Mesenchymal stem cell (in vitro differentiated cells and primary cell): Measurements from ENCODE around the gene VSTM2L.

Source experiments
- DNase-seq: peaks from one replicate; pipeline ENCODE4 v3.0.0-alpha.2; 2013
- H2AFZ ChIP-seq: one replicate; pipeline ENCODE4 v1.6.1; 2013; ENCODE audit warnings: low read depth, mild to moderate bottlenecking, control low read depth, inconsistent platforms, low read length, moderate library complexity
- H2AK5ac ChIP-seq: 2 replicates; pipeline ENCODE4 v1.6.1; 2013; ENCODE audit warnings: low read length, moderate library complexity, mild to moderate bottlenecking, inconsistent platforms; ENCODE audit not compliant: severe bottlenecking
- H2BK120ac ChIP-seq: one replicate; pipeline ENCODE4 v1.6.1; 2013; ENCODE audit warnings: low read depth, mild to moderate bottlenecking, inconsistent platforms, low read length, moderate library complexity
- H2BK12ac ChIP-seq, 2 experiments: one replicate each; pipeline ENCODE4 v1.6.1; 2013; ENCODE audit warnings: inconsistent platforms in 2 of 2, low read length in 2 of 2, mild to moderate bottlenecking in 2 of 2, moderate library complexity in 2 of 2, control low read depth in 1 of 2
- H2BK15ac ChIP-seq: one replicate; pipeline ENCODE4 v1.6.1; 2013; ENCODE audit warnings: mild to moderate bottlenecking, low read depth, inconsistent platforms; ENCODE audit not compliant: poor library complexity, severe bottlenecking
- H2BK5ac ChIP-seq: 2 replicates; pipeline ENCODE4 v1.6.1; 2013; ENCODE audit warnings: low read depth, mild to moderate bottlenecking, low read length, control low read depth, inconsistent platforms; ENCODE audit not compliant: poor library complexity, severe bottlenecking
- H3K14ac ChIP-seq, 2 experiments: one replicate each; pipeline ENCODE4 v1.6.1; 2013; ENCODE audit warnings: inconsistent platforms in 2 of 2, low read length in 2 of 2, control low read depth in 1 of 2, mild to moderate bottlenecking in 1 of 2, moderate library complexity in 1 of 2
- H3K18ac ChIP-seq, 2 experiments: one replicate each; pipeline ENCODE4 v1.6.1; 2013; ENCODE audit warnings: inconsistent platforms in 2 of 2, low read length in 2 of 2, control low read depth in 1 of 2, low read depth in 1 of 2, mild to moderate bottlenecking in 1 of 2
- H3K23ac ChIP-seq, 2 experiments: one replicate each; pipeline ENCODE4 v1.6.1; 2013; ENCODE audit warnings: inconsistent platforms in 2 of 2, low read length in 2 of 2, mild to moderate bottlenecking in 2 of 2, moderate library complexity in 2 of 2, control low read depth in 1 of 2
- H3K27ac ChIP-seq: 2 replicates; pipeline ENCODE4 v1.5.1; 2013; ENCODE audit warnings: mild to moderate bottlenecking, moderate library complexity, low read length, control low read depth, inconsistent platforms; ENCODE audit not compliant: poor library complexity, severe bottlenecking
- H3K27me3 ChIP-seq, 2 experiments: 2 replicates each; pipeline versions ENCODE4 v1.6.1 to v1.7.0; 2013; ENCODE audit warnings: low read length in 2 of 2, mild to moderate bottlenecking in 2 of 2, moderate library complexity in 2 of 2, control low read depth in 1 of 2, inconsistent platforms in 1 of 2; ENCODE audit not compliant: control insufficient read depth in 1 of 2, insufficient read depth in 1 of 2
- H3K36me3 ChIP-seq, 2 experiments: 2 replicates each; pipeline versions ENCODE4 v1.6.1 to v1.7.0; 2013; ENCODE audit warnings: low read length in 2 of 2, control low read depth in 1 of 2, inconsistent platforms in 1 of 2, low read depth in 1 of 2, mild to moderate bottlenecking in 1 of 2; ENCODE audit not compliant: insufficient read depth in 2 of 2, control insufficient read depth in 1 of 2
- H3K4ac ChIP-seq, 2 experiments: one replicate each; pipeline ENCODE4 v1.6.1; 2013; ENCODE audit warnings: inconsistent platforms in 2 of 2, low read length in 2 of 2, mild to moderate bottlenecking in 2 of 2, moderate library complexity in 2 of 2, control low read depth in 1 of 2, low read depth in 1 of 2
- H3K4me1 ChIP-seq: 2 replicates; pipeline ENCODE4 v1.6.1; 2013; ENCODE audit warnings: low read depth, low read length, control low read depth; ENCODE audit not compliant: control insufficient read depth, insufficient read depth
- H3K4me2 ChIP-seq: 2 replicates; pipeline ENCODE4 v1.6.1; 2013; ENCODE audit warnings: low read length, mild to moderate bottlenecking, inconsistent platforms; ENCODE audit not compliant: poor library complexity, severe bottlenecking
- H3K4me3 ChIP-seq, 2 experiments: 2 replicates each; pipeline versions ENCODE4 v1.5.1 to v1.7.0; 2013; ENCODE audit warnings: low read length in 2 of 2, mild to moderate bottlenecking in 2 of 2, control low read depth in 1 of 2, low read depth in 1 of 2; ENCODE audit not compliant: insufficient read depth in 1 of 2
- H3K79me1 ChIP-seq: replicated peaks from 2 replicates; pipeline ENCODE4 v1.6.1; 2013; ENCODE audit warnings: mild to moderate bottlenecking, control low read depth, low read length, inconsistent platforms; ENCODE audit not compliant: poor library complexity, severe bottlenecking
- H3K9ac ChIP-seq: 2 replicates; pipeline ENCODE4 v1.7.0; 2013; ENCODE audit warnings: mild to moderate bottlenecking, low read length, moderate library complexity
- H3K9me3 ChIP-seq: 2 replicates; pipeline ENCODE4 v1.7.0; 2013; ENCODE audit warnings: mild to moderate bottlenecking, low read length; ENCODE audit not compliant: control insufficient read depth
- H4K8ac ChIP-seq: one replicate; pipeline ENCODE4 v1.6.1; 2013; ENCODE audit warnings: inconsistent platforms, mild to moderate bottlenecking, low read length, moderate library complexity
- H4K91ac ChIP-seq: one replicate; pipeline ENCODE4 v1.6.1; 2013; ENCODE audit warnings: mild to moderate bottlenecking, low read length, inconsistent platforms
- WGBS: methylation state at CpG from one replicate; pipeline ENCODE4 v1.1.7; 2013; ENCODE audit warnings: mixed read lengths; 5-methylcytosine and 5-hydroxymethylcytosine counted together

Gene VSTM2L

DNA sequence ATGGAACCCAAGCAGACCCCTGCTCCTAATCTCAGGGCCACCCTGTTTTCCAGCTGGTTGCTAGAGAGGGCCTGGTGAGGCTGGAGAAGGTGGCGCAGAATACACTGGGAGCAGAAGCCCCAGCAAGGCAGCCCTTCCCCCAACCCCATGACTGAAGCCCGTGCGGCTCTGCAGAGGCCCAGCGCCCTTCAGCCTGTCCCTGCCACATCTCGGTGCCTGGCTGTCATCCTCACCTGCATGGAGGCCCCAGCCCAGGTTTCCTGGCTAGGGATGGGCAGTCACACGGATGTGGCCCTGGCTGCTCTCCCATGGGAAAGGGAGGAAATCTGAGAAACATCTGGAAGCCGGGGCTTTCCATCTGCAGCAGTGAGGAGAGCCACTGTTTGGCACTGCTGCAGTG is 26.1 kb upstream of the VSTM2L start:
- H3K23ac ChIP-seq, result no peak overlapping the region
- H2BK5ac ChIP-seq, result no peak overlapping the region
- H3K14ac ChIP-seq, result no peak overlapping the region
- H3K27me3 ChIP-seq, result peaks cover 6 to 28% of the 10 kb centered on the region in 2 experiments
- H2AK5ac ChIP-seq, result no peak overlapping the region
- H3K9me3 ChIP-seq, result no peaks in the 10 kb centered on the region
- no peak overlapping the region for H2BK15ac ChIP-seq
- no peak for DNase-seq
- no peak overlapping the region for H4K8ac ChIP-seq
- no peaks in the 10 kb centered on the region for H3K4me1 ChIP-seq
- H4K91ac ChIP-seq, result no peak overlapping the region
- no peak overlapping the region for H3K4ac ChIP-seq
- no peaks in the 10 kb centered on the region for H3K79me1 ChIP-seq
- H2BK12ac ChIP-seq, result no peak overlapping the region
- WGBS, result 95% methylated on average over 6 of the region's 7 CpGs
- no peak overlapping the region for H2AFZ ChIP-seq
- no peak overlapping the region for H3K9ac ChIP-seq
- no peak overlapping the region for H3K18ac ChIP-seq
- H3K36me3 ChIP-seq, result peaks cover 22 to 38% of the 10 kb centered on the region in 2 experiments
- H3K4me3 ChIP-seq, result no peak overlapping the region
- no peak overlapping the region for H3K27ac ChIP-seq
- H3K4me2 ChIP-seq, result no peak overlapping the region
- H2BK120ac ChIP-seq, result no peak overlapping the region

DNA sequence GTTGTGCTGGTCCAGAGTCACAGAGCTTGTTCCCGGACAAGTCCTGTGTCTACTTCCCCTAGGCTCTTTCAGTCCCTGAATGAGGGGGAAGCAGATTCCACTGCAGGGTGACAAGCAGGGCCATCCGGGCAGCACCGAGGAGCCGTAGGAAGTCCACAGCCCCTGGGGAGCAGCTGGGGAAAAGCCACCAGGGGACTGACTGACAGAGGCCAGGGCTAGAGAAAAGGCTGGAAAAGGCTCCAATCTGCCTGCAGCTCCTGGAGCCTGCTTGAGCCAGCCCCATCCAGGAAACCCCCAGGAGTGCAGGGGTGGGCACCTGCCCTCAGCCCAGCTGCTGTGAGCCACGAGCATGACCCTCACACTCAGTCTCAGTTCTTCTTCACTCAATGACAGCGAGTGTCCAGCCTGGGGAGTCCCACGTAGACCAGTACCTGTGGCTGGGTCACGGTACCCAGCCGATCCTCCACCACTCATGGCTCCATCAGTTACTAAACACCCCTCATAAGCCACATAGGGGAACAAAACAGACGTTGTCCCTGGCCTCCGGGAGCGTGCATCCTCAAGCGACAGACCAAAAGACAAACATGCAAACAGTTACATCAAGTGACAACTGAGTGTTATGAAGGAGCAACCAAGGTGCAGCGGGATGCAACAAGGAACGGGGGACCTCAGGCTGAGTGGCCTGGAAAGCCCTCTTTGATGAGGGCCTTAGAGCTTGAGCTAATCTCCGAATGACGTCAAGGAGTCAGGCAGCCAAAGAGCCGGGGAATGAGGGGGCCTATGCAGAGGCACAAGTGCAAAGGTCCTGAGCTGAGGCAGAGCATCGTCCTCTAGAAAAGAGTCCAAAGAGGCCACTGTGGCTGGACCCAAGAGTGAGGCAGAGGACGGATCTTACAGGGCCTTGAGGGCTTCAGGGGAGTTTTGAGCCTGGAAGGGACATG is 24.8 kb upstream of the VSTM2L start:
- no peak for DNase-seq
- Histone ChIP-seq H3K23ac (no peak overlapping the region), H2BK12ac (no peak overlapping the region), H3K79me1 (no peaks in the 10 kb centered on the region), H2BK120ac (no peak overlapping the region), H3K36me3 (peaks cover 14 to 26% of the 10 kb centered on the region in 2 experiments), H3K18ac (no peak overlapping the region), H4K91ac (no peak overlapping the region), H2AK5ac (no peak overlapping the region), H3K9me3 (no peaks in the 10 kb centered on the region), H3K9ac (no peak overlapping the region), H2AFZ (no peak overlapping the region), H3K27ac (no peak overlapping the region), H3K4me3 (no peak overlapping the region), H4K8ac (no peak overlapping the region), H3K4me1 (no peaks in the 10 kb centered on the region), H3K27me3 (peaks cover 6 to 38% of the 10 kb centered on the region in 2 experiments), H2BK5ac (no peak overlapping the region), H3K4ac (no peak overlapping the region), H2BK15ac (no peak overlapping the region), H3K4me2 (no peak overlapping the region), H3K14ac (peak overlapping the region in 1 of 2 experiments; percentile 47)
- WGBS, result 90% methylated on average over 20 of the region's 20 CpGs

DNA sequence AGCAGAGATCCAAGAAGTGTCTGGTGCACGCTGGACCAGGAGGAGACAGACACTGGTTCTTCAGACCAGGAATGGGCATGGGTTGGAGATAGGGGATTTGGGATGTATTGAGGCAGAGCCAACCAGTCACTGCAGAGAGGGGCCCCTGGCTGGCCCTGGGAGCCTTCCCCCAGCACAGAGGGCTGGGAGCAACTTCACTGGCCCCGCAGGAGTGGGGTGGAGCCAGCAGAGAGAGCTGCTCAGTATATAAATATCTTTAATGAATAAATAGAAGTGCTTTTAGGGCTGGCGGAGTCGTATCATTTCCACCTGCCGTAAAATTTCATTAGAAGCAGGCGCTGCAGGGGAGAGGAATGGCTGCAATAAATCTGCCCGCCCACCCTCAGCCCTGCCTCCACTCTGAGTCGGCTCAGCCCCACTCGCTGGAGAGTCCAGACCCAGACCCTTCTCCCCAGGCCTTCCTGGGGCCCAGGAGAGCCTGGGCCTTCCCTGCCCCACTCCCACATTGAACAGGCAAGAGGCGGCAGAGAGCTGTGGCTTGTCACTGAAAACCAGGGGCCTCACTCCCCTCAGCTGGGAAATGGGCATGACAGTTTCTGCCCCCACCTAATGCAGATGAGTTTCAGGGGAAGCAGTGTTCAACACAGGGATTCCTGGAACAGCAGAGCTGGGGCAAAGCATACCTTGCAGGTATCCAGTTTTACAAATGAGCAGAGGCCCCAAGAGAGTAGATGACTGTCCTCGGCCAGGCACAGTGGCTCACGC is 23.9 kb upstream of the VSTM2L start:
- WGBS, result 69% methylated on average over 11 of the region's 12 CpGs
- H4K8ac ChIP-seq, result no peak overlapping the region

DNA sequence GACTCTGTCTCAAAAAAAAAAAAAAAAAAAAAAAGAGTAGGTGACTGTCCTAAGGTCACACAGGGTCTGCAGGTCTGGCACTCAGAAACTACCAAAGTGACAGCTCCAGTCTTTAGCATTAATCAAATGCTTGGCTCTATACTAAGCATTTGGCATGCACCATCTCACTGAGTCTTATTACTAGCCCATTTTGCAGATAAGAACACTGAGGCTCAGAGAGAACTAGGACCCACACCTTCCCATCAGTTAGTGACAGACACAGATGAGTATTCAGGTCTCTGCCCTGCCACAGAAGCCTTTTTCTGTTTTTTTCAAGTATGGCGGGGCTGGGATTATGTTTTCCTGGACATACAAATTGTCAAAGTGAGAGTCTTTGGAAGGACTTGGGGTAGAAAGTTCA is 23.1 kb upstream of the VSTM2L start:
- Histone ChIP-seq H3K9me3 (no peaks in the 10 kb centered on the region), H3K14ac (no peak overlapping the region), H3K27ac (no peak overlapping the region), H3K79me1 (no peaks in the 10 kb centered on the region), H3K4me2 (no peak overlapping the region), H3K18ac (no peak overlapping the region), H3K36me3 (peaks cover 0 to 13% of the 10 kb centered on the region in 2 experiments), H3K4ac (no peak overlapping the region), H2BK12ac (no peak overlapping the region), H2BK120ac (no peak overlapping the region), H2BK5ac (no peak overlapping the region), H2AK5ac (no peak overlapping the region), H4K91ac (no peak overlapping the region), H3K27me3 (peaks cover 10 to 47% of the 10 kb centered on the region in 2 experiments), H3K4me1 (no peaks in the 10 kb centered on the region), H2BK15ac (no peak overlapping the region), H3K4me3 (no peak overlapping the region), H3K23ac (no peak overlapping the region), H4K8ac (no peak overlapping the region), H2AFZ (no peak overlapping the region), H3K9ac (no peak overlapping the region)
- no peak for DNase-seq
- 82% methylated on average over 1 of the region's 1 CpG for WGBS

More for the DNA sequence above, 23.9 kb upstream of the VSTM2L start:
- Histone ChIP-seq H3K9me3 (no peaks in the 10 kb centered on the region), H2BK15ac (no peak overlapping the region), H3K27ac (no peak overlapping the region), H2BK12ac (no peak overlapping the region), H2AK5ac (no peak overlapping the region), H3K14ac (no peak overlapping the region), H3K4me3 (no peak overlapping the region), H3K79me1 (no peaks in the 10 kb centered on the region), H3K4ac (no peak overlapping the region), H3K36me3 (peaks cover 6 to 20% of the 10 kb centered on the region in 2 experiments), H2AFZ (no peak overlapping the region), H3K27me3 (peaks cover 10 to 45% of the 10 kb centered on the region in 2 experiments), H3K9ac (no peak overlapping the region), H3K4me1 (no peaks in the 10 kb centered on the region), H2BK120ac (no peak overlapping the region), H3K18ac (no peak overlapping the region), H2BK5ac (no peak overlapping the region), H3K23ac (no peak overlapping the region), H3K4me2 (no peak overlapping the region), H4K91ac (no peak overlapping the region)
- DNase-seq, result no peak
